HG03095 (cell line): ENCODE data around the gene STRA8.

Experiments
- ATAC-seq: cut with Tn5 transposase; IDR thresholded peaks from one replicate; pipeline ENCODE4 v1.9.1; 2021; ENCODE audit warnings: moderate library complexity; ENCODE audit not compliant: unreplicated experiment

Gene STRA8

DNA sequence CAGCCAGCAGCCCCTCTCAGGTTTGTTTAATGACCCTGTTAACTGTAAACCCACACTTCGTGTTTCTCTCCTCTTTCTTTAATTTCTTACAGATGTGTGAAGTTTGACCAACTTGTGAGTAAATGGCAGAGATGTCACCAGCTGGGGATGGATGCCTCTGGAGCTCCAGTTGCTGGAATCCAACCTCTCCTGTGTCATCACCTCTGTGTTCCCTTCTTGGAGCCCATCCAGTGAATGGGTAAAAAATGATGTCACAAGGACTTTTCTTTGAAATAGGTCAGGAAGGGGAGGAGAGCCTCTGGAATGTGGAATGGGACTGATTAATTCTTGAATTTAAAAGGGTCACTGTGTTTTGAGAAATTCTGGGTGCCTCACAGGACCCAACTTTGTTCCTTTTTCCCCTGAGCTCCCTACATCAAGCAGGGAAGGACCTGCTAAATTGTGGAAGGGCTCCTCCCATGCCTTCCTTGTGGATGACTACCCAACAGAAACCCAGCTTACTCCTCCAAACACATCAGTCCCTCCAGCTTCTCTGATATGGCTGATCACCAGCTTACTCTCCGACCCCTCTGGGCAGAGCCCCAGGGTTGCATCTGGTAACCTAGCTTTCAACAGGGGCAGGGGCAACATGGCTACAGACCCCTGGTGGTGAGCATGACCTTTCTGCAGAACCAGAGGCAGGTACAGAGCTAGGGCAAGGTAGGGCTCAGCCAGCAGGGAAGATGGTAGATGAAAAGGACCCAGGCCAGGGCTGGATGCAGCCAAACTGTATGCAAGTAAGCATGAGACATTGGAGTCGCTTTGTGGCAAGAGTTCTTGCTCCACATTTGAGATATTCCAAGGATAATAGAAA lies 67.5 kb downstream of the STRA8 start:
- ATAC-seq: no peak
